Measurements from ENCODE around the gene UMAD1.

DNA sequence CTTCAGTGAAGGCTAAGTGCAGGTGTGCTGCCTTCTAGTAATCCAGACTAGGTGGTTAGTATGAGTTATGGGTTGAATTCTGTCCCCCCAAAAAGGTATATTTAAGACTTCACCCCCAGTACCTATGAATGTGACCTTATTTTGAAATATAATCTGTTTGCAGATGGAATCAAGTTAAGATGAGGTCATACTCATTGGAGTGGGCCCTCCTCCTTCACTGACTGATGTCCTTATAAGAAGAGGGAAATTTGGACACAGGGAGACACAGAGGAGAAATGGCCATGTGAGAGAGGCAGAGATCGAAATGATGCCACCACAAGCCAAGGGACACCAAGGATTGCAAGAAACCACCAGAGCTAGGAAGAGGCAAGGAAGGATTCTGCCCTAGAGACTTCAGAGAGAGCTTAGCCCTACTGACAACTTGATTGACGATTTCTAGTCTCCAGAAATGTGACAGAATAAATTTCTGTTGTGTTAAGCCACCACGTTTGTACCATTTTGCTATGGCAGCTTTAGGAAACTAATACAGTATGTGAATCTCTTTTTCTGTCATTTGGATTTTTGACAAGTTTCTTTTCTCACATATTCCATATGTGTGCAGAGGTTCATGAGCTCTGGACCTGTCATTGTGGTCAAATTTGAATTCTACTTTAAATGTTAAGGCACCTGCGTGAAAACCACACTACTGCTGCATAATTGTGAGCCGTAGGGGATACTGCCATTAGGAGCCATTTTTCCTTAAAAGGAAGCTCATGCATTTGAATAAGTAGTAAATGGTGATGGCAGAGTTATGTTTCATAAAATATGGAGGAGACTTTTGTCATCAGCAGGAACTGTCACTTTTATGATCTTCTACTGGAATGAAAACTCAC is 80.4 kb downstream of the UMAD1 start:
- TF ChIP-seq POLR2AphosphoS5 (IDR thresholded peaks at IDR 0.05; ENCODE audit: low read depth, low read length): no peak
- TF ChIP-seq FOXP2 (optimal IDR thresholded peaks at IDR 0.05; ENCODE audit: borderline replicate concordance, extremely low read depth, extremely low read length, insufficient read depth): no peak
- no peak for TF ChIP-seq TAF1 (IDR thresholded peaks at IDR 0.05; ENCODE audit: borderline replicate concordance, insufficient read depth, low read length)
- TF ChIP-seq SIN3A (IDR thresholded peaks at IDR 0.05; ENCODE audit: borderline replicate concordance, insufficient read depth, low read length): no peak
